OCI-LY3 (cell line): ENCODE data around the gene BEND7.
"Not testable (repeated sequence)": the region's sequence is repeated elsewhere in the genome, so short reads cannot be mapped to it uniquely, and the experiment has no call there.

Experiments
- EZH2phosphoT487 ChIP-seq: fragments of 200-600 bp; shearing (Covaris generic); IDR thresholded peaks from 2 replicates; pipeline ENCODE4 v1.6.1; 2018; ENCODE audit warnings: antibody characterized with exemption, mixed run types, low read depth
- TF ChIP-seq, protein P1 (sequence below): fragments of 200-600, 300-600 bp; sonication (generic); IDR thresholded peaks from 2 replicates; pipeline ENCODE4 v1.5.1; 2014; ENCODE audit warnings: antibody characterized with exemption, low read length, low read depth

GRCh38 chr10:13427943-13428342 is 100.9 kb downstream of the BEND7 start:
- TF ChIP-seq, protein P1, sequence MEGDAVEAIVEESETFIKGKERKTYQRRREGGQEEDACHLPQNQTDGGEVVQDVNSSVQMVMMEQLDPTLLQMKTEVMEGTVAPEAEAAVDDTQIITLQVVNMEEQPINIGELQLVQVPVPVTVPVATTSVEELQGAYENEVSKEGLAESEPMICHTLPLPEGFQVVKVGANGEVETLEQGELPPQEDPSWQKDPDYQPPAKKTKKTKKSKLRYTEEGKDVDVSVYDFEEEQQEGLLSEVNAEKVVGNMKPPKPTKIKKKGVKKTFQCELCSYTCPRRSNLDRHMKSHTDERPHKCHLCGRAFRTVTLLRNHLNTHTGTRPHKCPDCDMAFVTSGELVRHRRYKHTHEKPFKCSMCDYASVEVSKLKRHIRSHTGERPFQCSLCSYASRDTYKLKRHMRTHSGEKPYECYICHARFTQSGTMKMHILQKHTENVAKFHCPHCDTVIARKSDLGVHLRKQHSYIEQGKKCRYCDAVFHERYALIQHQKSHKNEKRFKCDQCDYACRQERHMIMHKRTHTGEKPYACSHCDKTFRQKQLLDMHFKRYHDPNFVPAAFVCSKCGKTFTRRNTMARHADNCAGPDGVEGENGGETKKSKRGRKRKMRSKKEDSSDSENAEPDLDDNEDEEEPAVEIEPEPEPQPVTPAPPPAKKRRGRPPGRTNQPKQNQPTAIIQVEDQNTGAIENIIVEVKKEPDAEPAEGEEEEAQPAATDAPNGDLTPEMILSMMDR: not testable (repeated sequence)
- not testable (repeated sequence) for TF ChIP-seq EZH2phosphoT487
